Brain pericyte (primary cell): ENCODE data around the gene SIRT4.
"Not testable (repeated sequence)": the region's sequence is repeated elsewhere in the genome, so short reads cannot be mapped to it uniquely, and the experiment has no call there.

Source experiments
- DNase-seq: peaks from one replicate; pipeline ENCODE4 v3.0.0-alpha.2; 2012; ENCODE audit warnings: low read depth, low spot score

The SIRT4 gene

GRCh38 chr12:120301962-120302815 lies at the start of gene SIRT4:
SIRT4 (plus strand) TSS chr12:120302321; CDS start chr12:120303562, 1,241 bp downstream.
- DNase-seq = peak; percentile 77

- DNase-seq = not testable (repeated sequence)
Measured at GRCh38 chr12:120253313-120253712, 48.8 kb upstream of the SIRT4 start.

- DNase-seq = no peak
Measured at GRCh38 chr12:120254809-120255208, 47.3 kb upstream of the SIRT4 start.

GRCh38 chr12:120257041-120257821 lies 44.9 kb upstream of the SIRT4 start:
- DNase-seq = peak; percentile 78

- DNase-seq = no peak
Measured at GRCh38 chr12:120258323-120258896, 43.7 kb upstream of the SIRT4 start.

GRCh38 chr12:120259418-120260202 lies 42.5 kb upstream of the SIRT4 start:
- DNase-seq = no peak

GRCh38 chr12:120260607-120261006 lies 41.5 kb upstream of the SIRT4 start:
- DNase-seq = no peak

GRCh38 chr12:120261951-120262851 lies 39.9 kb upstream of the SIRT4 start:
- DNase-seq = no peak

- DNase-seq = no peak
Measured at GRCh38 chr12:120262852-120263747, 39.0 kb upstream of the SIRT4 start.

- no peak for DNase-seq
Measured at GRCh38 chr12:120263748-120264085, 38.4 kb upstream of the SIRT4 start.

- DNase-seq = no peak
Measured at GRCh38 chr12:120264086-120264903, 37.8 kb upstream of the SIRT4 start.

GRCh38 chr12:120264904-120265472 lies 37.1 kb upstream of the SIRT4 start:
- DNase-seq = no peak

- DNase-seq = no peak
Measured at GRCh38 chr12:120265473-120266179, 36.5 kb upstream of the SIRT4 start, which contains the start of gene PXN. PXN (minus strand) TSS chr12:120265730; CDS start chr12:120265629, 101 bp downstream.

- DNase-seq = no peak
Measured at GRCh38 chr12:120266180-120266870, 35.8 kb upstream of the SIRT4 start.

GRCh38 chr12:120267736-120268135 lies 34.4 kb upstream of the SIRT4 start:
- DNase-seq = no peak

GRCh38 chr12:120276734-120277133 lies 25.4 kb upstream of the SIRT4 start:
- DNase-seq = no peak
